ENCODE data around the gene MTRF1L. TPM values are rescaled to one million over a fixed set of nuclear protein-coding genes. Genes with fewer than 3 reads are reported as not detected.
"Not testable (repeated sequence)": the region's sequence is repeated elsewhere in the genome, so short reads cannot be mapped to it uniquely, and the experiment has no call there.

MTRF1L gene
- total RNA-seq, 1 donor from 2014 or later: 6.3 TPM

GRCh38 chr6:153013438-153013837, 10.9 kb upstream of the MTRF1L start:
- Histone ChIP-seq H3K4me3 (ENCODE audit: low read length in 3 of 3) (no peak overlapping the region), H3K4me1 (ENCODE audit: control insufficient read depth in 3 of 3, insufficient read depth in 3 of 3, low read length in 3 of 3) (no peaks in the 10 kb centered on the region), H3K27ac (ENCODE audit: low read depth, low read length) (no peak overlapping the region), H3K36me3 (ENCODE audit: control insufficient read depth in 3 of 3, insufficient read depth in 3 of 3, low read length in 3 of 3) (no peaks in the 10 kb centered on the region), H3K9me3 (ENCODE audit: control insufficient read depth in 3 of 3, low read length in 3 of 3) (no peaks in the 10 kb centered on the region), H3K9ac (ENCODE audit: low read depth in 1 of 3, low read length in 3 of 3) (no peak overlapping the region), H3K27me3 (ENCODE audit: control insufficient read depth in 3 of 3, insufficient read depth in 3 of 3, low read length in 3 of 3) (no peaks in the 10 kb centered on the region)

- no peaks in the 10 kb centered on the region for H3K36me3 ChIP-seq (ENCODE audit: control insufficient read depth in 3 of 3, insufficient read depth in 3 of 3, low read length in 3 of 3)
- H3K4me3 ChIP-seq (ENCODE audit: low read length in 3 of 3): no peak overlapping the region
- H3K27me3 ChIP-seq (ENCODE audit: control insufficient read depth in 3 of 3, insufficient read depth in 3 of 3, low read length in 3 of 3): no peaks in the 10 kb centered on the region
- H3K4me1 ChIP-seq (ENCODE audit: control insufficient read depth in 3 of 3, insufficient read depth in 3 of 3, low read length in 3 of 3): no peaks in the 10 kb centered on the region
- H3K9ac ChIP-seq (ENCODE audit: low read depth in 1 of 3, low read length in 3 of 3): no peak overlapping the region
- H3K9me3 ChIP-seq (ENCODE audit: control insufficient read depth in 3 of 3, low read length in 3 of 3): no peaks in the 10 kb centered on the region
- no peak overlapping the region for H3K27ac ChIP-seq (ENCODE audit: low read depth, low read length)
These were observed 10.3 kb upstream of the MTRF1L start for GRCh38 chr6:153012856-153013255.

- H3K27ac ChIP-seq (ENCODE audit: low read depth, low read length): peak overlapping the region; percentile 87
- H3K9me3 ChIP-seq (ENCODE audit: control insufficient read depth in 3 of 3, low read length in 3 of 3): no peaks in the 10 kb centered on the region
- no peaks in the 10 kb centered on the region for H3K36me3 ChIP-seq (ENCODE audit: control insufficient read depth in 3 of 3, insufficient read depth in 3 of 3, low read length in 3 of 3)
- H3K27me3 ChIP-seq (ENCODE audit: control insufficient read depth in 3 of 3, insufficient read depth in 3 of 3, low read length in 3 of 3): no peaks in the 10 kb centered on the region
- H3K4me1 ChIP-seq (ENCODE audit: control insufficient read depth in 3 of 3, insufficient read depth in 3 of 3, low read length in 3 of 3): peaks cover 8 to 26% (median 16%) of the 10 kb centered on the region in 3 donors
- peak overlapping the region; percentile 88 to 91 (median 90) for H3K9ac ChIP-seq (ENCODE audit: low read depth in 1 of 3, low read length in 3 of 3)
- peak overlapping the region; percentile 84 to 95 (median 92) for H3K4me3 ChIP-seq (ENCODE audit: low read length in 3 of 3)
These were observed 819 bp upstream of the MTRF1L start for GRCh38 chr6:153003366-153003690.

GRCh38 chr6:153001767-153002612, 519 bp downstream of the MTRF1L start:
- peaks cover 8 to 29% (median 16%) of the 10 kb centered on the region in 3 donors for H3K4me1 ChIP-seq (ENCODE audit: control insufficient read depth in 3 of 3, insufficient read depth in 3 of 3, low read length in 3 of 3)
- H3K27ac ChIP-seq (ENCODE audit: low read depth, low read length): peak overlapping the region; percentile 87
- no peaks in the 10 kb centered on the region for H3K27me3 ChIP-seq (ENCODE audit: control insufficient read depth in 3 of 3, insufficient read depth in 3 of 3, low read length in 3 of 3)
- peaks cover 0 to 8% (median 6%) of the 10 kb centered on the region in 3 donors for H3K36me3 ChIP-seq (ENCODE audit: control insufficient read depth in 3 of 3, insufficient read depth in 3 of 3, low read length in 3 of 3)
- H3K4me3 ChIP-seq (ENCODE audit: low read length in 3 of 3): peak overlapping the region; percentile 84 to 95 (median 92)
- peak overlapping the region; percentile 88 to 91 (median 90) for H3K9ac ChIP-seq (ENCODE audit: low read depth in 1 of 3, low read length in 3 of 3)
- H3K9me3 ChIP-seq (ENCODE audit: control insufficient read depth in 3 of 3, low read length in 3 of 3): no peaks in the 10 kb centered on the region

- H3K4me1 ChIP-seq (ENCODE audit: control insufficient read depth in 3 of 3, insufficient read depth in 3 of 3, low read length in 3 of 3): peaks cover 8 to 29% (median 16%) of the 10 kb centered on the region in 3 donors
- not testable (repeated sequence) for H3K9me3 ChIP-seq (ENCODE audit: control insufficient read depth in 3 of 3, low read length in 3 of 3); H3K27me3 ChIP-seq (ENCODE audit: control insufficient read depth in 3 of 3, insufficient read depth in 3 of 3, low read length in 3 of 3); H3K27ac ChIP-seq (ENCODE audit: low read depth, low read length); H3K4me3 ChIP-seq (ENCODE audit: low read length in 3 of 3); H3K36me3 ChIP-seq (ENCODE audit: control insufficient read depth in 3 of 3, insufficient read depth in 3 of 3, low read length in 3 of 3); H3K9ac ChIP-seq (ENCODE audit: low read depth in 1 of 3, low read length in 3 of 3)
These were observed 1.7 kb downstream of the MTRF1L start for GRCh38 chr6:153000790-153001189.

GRCh38 chr6:153000243-153000642, 2.3 kb downstream of the MTRF1L start:
- no peak overlapping the region for H3K27ac ChIP-seq (ENCODE audit: low read depth, low read length)
- no peaks in the 10 kb centered on the region for H3K9me3 ChIP-seq (ENCODE audit: control insufficient read depth in 3 of 3, low read length in 3 of 3)
- peaks cover 8 to 29% (median 16%) of the 10 kb centered on the region in 3 donors for H3K4me1 ChIP-seq (ENCODE audit: control insufficient read depth in 3 of 3, insufficient read depth in 3 of 3, low read length in 3 of 3)
- peaks cover 0 to 9% (median 9%) of the 10 kb centered on the region in 3 donors for H3K36me3 ChIP-seq (ENCODE audit: control insufficient read depth in 3 of 3, insufficient read depth in 3 of 3, low read length in 3 of 3)
- no peak overlapping the region for H3K9ac ChIP-seq (ENCODE audit: low read depth in 1 of 3, low read length in 3 of 3)
- no peaks in the 10 kb centered on the region for H3K27me3 ChIP-seq (ENCODE audit: control insufficient read depth in 3 of 3, insufficient read depth in 3 of 3, low read length in 3 of 3)
- H3K4me3 ChIP-seq (ENCODE audit: low read length in 3 of 3): no peak overlapping the region

- H3K9me3 ChIP-seq (ENCODE audit: control insufficient read depth in 3 of 3, low read length in 3 of 3); H3K9ac ChIP-seq (ENCODE audit: low read depth in 1 of 3, low read length in 3 of 3); H3K4me3 ChIP-seq (ENCODE audit: low read length in 3 of 3); H3K27me3 ChIP-seq (ENCODE audit: control insufficient read depth in 3 of 3, insufficient read depth in 3 of 3, low read length in 3 of 3); H3K27ac ChIP-seq (ENCODE audit: low read depth, low read length): not testable (repeated sequence)
- peaks cover 0 to 11% (median 9%) of the 10 kb centered on the region in 3 donors for H3K36me3 ChIP-seq (ENCODE audit: control insufficient read depth in 3 of 3, insufficient read depth in 3 of 3, low read length in 3 of 3)
- H3K4me1 ChIP-seq (ENCODE audit: control insufficient read depth in 3 of 3, insufficient read depth in 3 of 3, low read length in 3 of 3): peaks cover 8 to 29% (median 16%) of the 10 kb centered on the region in 3 donors
These were observed 3.0 kb downstream of the MTRF1L start for GRCh38 chr6:152999538-152999937.

GRCh38 chr6:152993847-152994246, 8.7 kb downstream of the MTRF1L start:
- H3K9ac ChIP-seq (ENCODE audit: low read depth in 1 of 3, low read length in 3 of 3): no peak overlapping the region
- no peaks in the 10 kb centered on the region for H3K27me3 ChIP-seq (ENCODE audit: control insufficient read depth in 3 of 3, insufficient read depth in 3 of 3, low read length in 3 of 3)
- H3K27ac ChIP-seq (ENCODE audit: low read depth, low read length): no peak overlapping the region
- H3K4me1 ChIP-seq (ENCODE audit: control insufficient read depth in 3 of 3, insufficient read depth in 3 of 3, low read length in 3 of 3): peaks cover 0 to 3% (median 0%) of the 10 kb centered on the region in 3 donors
- peaks cover 6 to 39% (median 19%) of the 10 kb centered on the region in 3 donors for H3K36me3 ChIP-seq (ENCODE audit: control insufficient read depth in 3 of 3, insufficient read depth in 3 of 3, low read length in 3 of 3)
- no peak overlapping the region for H3K4me3 ChIP-seq (ENCODE audit: low read length in 3 of 3)
- no peaks in the 10 kb centered on the region for H3K9me3 ChIP-seq (ENCODE audit: control insufficient read depth in 3 of 3, low read length in 3 of 3)

- Histone ChIP-seq H3K27me3 (ENCODE audit: control insufficient read depth in 3 of 3, insufficient read depth in 3 of 3, low read length in 3 of 3) (no peaks in the 10 kb centered on the region), H3K36me3 (ENCODE audit: control insufficient read depth in 3 of 3, insufficient read depth in 3 of 3, low read length in 3 of 3) (peaks cover 6 to 39% (median 19%) of the 10 kb centered on the region in 3 donors), H3K4me3 (ENCODE audit: low read length in 3 of 3) (no peak overlapping the region), H3K27ac (ENCODE audit: low read depth, low read length) (no peak overlapping the region), H3K9ac (ENCODE audit: low read depth in 1 of 3, low read length in 3 of 3) (no peak overlapping the region), H3K9me3 (ENCODE audit: control insufficient read depth in 3 of 3, low read length in 3 of 3) (no peaks in the 10 kb centered on the region), H3K4me1 (ENCODE audit: control insufficient read depth in 3 of 3, insufficient read depth in 3 of 3, low read length in 3 of 3) (peaks cover 0 to 3% (median 0%) of the 10 kb centered on the region in 3 donors)
These were observed 9.1 kb downstream of the MTRF1L start for GRCh38 chr6:152993431-152993830.

GRCh38 chr6:152986978-152987377, 15.5 kb downstream of the MTRF1L start:
- peaks cover under 1 to 9% (median 3%) of the 10 kb centered on the region in 3 donors for H3K36me3 ChIP-seq (ENCODE audit: control insufficient read depth in 3 of 3, insufficient read depth in 3 of 3, low read length in 3 of 3)
- H3K27me3 ChIP-seq (ENCODE audit: control insufficient read depth in 3 of 3, insufficient read depth in 3 of 3, low read length in 3 of 3): no peaks in the 10 kb centered on the region
- no peak overlapping the region for H3K27ac ChIP-seq (ENCODE audit: low read depth, low read length)
- H3K9me3 ChIP-seq (ENCODE audit: control insufficient read depth in 3 of 3, low read length in 3 of 3): no peaks in the 10 kb centered on the region
- H3K4me1 ChIP-seq (ENCODE audit: control insufficient read depth in 3 of 3, insufficient read depth in 3 of 3, low read length in 3 of 3): peaks cover 13 to 26% (median 17%) of the 10 kb centered on the region in 3 donors
- no peak overlapping the region for H3K4me3 ChIP-seq (ENCODE audit: low read length in 3 of 3)
- no peak overlapping the region for H3K9ac ChIP-seq (ENCODE audit: low read depth in 1 of 3, low read length in 3 of 3)

Data from skeletal muscle tissue (tissue), 4 donors.